GM08714 (cell line): ENCODE data around the gene ZNF32.
"Not testable (repeated sequence)": the region's sequence is repeated elsewhere in the genome, so short reads cannot be mapped to it uniquely, and the experiment has no call there.

ENCODE experiments used
- H3K4me3 ChIP-seq: fragments of 200-500 bp; sonication (Bioruptor generic); 2 replicates; pipeline ENCODE4 v1.5.1; 2014; ENCODE audit warnings: mild to moderate bottlenecking, low read length, inconsistent platforms
- ZNF274 ChIP-seq: IDR thresholded peaks from 2 replicates; pipeline ENCODE4 v1.6.1; 2012; ENCODE audit warnings: mild to moderate bottlenecking, low read depth, low read length

ZNF32 gene

DNA sequence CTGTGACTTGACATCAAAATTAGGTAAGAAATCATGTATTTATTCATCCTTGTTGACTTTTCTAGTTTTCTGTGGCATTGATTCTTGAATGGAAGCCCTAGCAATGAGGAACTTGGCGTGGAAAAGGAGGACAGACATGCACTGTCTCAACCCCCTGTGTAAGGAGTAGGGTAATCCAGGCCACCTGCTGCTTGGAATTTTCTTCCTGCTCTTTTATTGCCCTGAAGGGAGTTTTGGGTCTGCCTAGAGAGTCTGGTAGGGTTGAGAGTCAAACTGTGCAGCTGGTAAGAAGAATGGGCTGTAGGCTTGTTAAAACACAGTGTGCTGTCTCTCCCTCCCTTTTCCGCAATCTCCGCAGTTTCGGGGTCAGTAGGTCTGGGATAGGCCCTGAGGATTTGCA, 19.7 kb downstream of the ZNF32 start:
- no peak for TF ChIP-seq ZNF274
- H3K4me3 ChIP-seq = no peak overlapping the region

GRCh38 chr10:43627942-43628341, 20.7 kb downstream of the ZNF32 start:
- H3K4me3 ChIP-seq = no peak overlapping the region
- TF ChIP-seq ZNF274 = no peak

DNA sequence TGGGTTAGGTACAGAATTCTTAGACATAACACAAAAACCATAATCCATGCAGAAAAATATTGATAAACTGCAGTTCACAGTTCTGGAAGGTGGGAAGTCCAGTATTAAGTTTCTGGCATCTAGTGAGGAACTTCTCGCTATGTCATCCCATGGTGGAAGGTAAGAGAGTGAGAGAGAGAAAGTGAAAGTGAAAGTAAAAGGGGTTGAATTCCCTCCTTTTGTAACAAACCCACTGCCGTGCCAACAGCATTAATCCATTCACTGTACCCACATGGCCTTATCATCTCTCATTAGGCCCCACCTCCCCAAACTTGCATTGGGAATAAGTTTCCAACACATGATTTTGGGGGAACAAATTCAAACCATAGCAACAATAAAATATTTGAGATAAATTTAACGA, 25.3 kb downstream of the ZNF32 start:
- H3K4me3 ChIP-seq = no peak overlapping the region
- TF ChIP-seq ZNF274 = no peak

GRCh38 chr10:43622038-43622437, 26.6 kb downstream of the ZNF32 start:
- no peak for TF ChIP-seq ZNF274
- no peak overlapping the region for H3K4me3 ChIP-seq

- H3K4me3 ChIP-seq = no peak overlapping the region
- no peak for TF ChIP-seq ZNF274
Measured at GRCh38 chr10:43619368-43619767, 29.3 kb downstream of the ZNF32 start.

DNA sequence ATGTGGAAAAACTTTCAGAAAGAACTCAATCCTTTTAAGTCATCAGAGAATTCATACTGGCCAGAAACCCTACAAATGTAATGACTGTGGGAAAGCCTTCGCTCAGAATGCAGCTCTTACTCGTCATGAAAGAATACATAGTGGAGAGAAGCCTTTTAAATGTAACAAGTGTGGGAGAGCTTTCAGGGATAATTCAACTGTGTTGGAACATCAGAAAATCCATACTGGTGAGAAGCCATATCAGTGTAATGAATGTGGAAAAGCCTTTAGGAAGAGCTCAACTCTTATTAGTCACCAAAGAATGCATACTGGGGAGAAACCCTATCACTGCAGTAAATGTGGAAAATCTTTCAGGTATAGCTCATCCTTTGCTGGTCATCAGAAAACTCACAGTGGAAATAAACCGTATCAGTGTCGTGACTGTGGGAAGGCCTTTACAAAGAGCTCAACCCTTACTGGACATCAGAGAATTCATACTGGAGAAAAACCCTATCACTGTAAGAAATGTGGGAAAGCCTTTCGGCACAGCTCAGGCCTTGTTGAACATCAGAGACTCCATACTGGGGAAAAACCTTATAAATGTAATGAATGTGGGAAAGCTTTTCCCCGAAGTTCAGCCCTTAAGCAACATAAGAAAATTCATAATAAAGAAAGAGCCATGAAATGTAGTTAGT, 31.8 kb downstream of the ZNF32 start:
- peak; percentile 76 for TF ChIP-seq ZNF274
- H3K4me3 ChIP-seq = no peak overlapping the region

DNA sequence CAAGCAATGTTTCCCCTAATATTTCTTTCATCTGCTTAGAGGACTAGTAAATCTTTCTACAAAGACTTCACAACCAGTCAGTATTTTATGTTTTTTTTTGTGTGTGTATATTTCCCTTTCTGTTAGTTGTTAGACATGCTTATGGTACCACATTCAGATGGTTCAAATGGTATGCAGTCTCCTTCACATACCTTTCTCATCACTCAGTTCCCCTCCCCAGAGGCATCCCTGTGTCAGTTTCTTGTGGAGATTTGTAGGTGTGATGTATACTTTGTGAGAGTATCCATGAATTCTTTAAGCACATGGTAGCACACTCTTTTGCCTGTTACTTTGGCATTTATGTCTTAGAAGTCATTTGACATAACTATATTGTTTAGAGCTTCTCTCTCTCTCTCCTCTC, 38.0 kb downstream of the ZNF32 start:
- no peak overlapping the region for H3K4me3 ChIP-seq
- TF ChIP-seq ZNF274 = no peak

DNA sequence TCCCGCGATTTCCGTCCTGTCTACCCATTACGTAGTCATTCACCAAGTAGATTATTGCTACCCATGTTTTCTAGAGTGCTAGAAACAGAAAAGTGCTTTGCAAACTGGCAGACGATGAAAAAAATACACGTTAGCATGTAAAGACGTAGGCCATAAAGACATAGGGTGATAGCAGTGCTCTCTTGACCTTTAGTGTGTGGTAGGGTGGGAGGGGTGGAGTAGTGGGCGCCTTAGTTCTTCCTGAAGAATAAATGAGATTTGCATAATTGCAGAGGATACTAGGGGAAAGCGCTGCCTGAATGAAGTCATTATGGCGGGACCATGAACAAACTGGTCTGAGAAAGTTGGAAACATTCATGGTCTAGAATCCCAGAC, 41.5 kb downstream of the ZNF32 start:
- TF ChIP-seq ZNF274 = no peak
- peak overlapping the region; percentile 69; the same call in 1 of the 2 replicates for H3K4me3 ChIP-seq

GRCh38 chr10:43606323-43607198, 42.1 kb downstream of the ZNF32 start, which contains the start of gene ZNF485:
TSS of gene ZNF485 (plus strand) at chr10:43606438. CDS start at chr10:43607051, 613 bp downstream.
- peak within 1 kb of the TSS; percentile 69 for H3K4me3 ChIP-seq
- TF ChIP-seq ZNF274 = no peak

DNA sequence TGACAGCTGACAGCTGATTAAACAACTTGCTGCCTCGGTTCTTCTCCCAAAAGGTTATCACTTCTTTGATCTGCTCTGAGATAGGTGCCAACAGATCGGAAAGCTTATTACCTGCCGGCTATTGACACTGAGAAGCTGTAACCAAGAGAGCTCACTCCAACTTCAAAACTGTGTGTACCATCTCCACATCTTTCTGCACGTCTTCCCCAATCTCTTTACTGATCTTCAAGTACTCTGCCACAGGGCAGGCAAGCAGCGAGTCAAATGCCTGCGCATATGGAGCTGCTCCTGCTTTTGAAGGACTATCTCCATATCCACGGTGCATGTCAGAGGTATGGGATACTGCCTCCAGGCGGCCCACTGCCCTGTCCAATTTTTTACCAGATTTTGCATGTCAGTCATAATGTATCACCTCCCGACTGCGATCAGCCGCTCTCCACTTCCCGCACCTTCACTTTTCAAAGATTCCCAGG, 42.8 kb downstream of the ZNF32 start:
- TF ChIP-seq ZNF274 = no peak
- H3K4me3 ChIP-seq = no peak overlapping the region; the same call in 1 of the 2 replicates

DNA sequence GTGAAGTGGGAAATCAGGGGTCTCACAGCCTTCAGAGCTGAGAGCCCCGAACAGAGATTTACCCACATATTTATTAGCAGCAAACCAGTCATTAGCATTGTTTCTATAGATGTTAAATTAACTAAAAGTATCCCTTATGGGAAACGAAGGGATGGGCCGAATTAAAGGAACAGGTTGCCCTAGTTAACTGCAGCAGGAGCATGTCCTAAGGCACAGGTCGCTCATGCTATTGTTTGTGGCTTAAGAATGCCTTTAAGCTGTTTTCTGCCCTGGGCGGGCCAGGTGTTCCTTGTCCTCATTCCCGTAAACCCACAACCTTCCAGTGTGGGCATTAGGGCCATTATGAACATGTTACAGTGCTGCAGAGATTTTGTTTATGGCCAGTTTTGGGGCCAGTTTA, 47.1 kb downstream of the ZNF32 start:
- not testable (repeated sequence) for H3K4me3 ChIP-seq

DNA sequence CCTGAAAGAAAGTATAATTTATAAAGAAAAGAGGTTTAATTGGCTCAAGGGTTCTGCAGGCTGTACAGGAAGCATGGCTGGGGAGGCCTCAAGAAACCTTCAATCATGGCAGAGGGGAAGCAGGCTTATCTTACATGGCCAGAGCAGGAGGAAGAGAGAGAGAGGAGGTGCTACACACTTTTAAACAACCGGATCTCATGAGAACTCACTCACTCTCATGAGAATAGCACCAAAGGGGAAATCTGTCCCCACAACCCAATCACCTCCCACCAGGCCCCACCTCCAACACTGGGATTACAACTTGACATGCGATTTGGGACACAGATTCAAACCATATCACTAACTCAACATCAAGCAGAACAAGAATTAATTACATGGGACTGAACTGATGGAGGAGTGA, 49.3 kb downstream of the ZNF32 start:
- H3K4me3 ChIP-seq = no peak overlapping the region
- TF ChIP-seq ZNF274 = no peak

DNA sequence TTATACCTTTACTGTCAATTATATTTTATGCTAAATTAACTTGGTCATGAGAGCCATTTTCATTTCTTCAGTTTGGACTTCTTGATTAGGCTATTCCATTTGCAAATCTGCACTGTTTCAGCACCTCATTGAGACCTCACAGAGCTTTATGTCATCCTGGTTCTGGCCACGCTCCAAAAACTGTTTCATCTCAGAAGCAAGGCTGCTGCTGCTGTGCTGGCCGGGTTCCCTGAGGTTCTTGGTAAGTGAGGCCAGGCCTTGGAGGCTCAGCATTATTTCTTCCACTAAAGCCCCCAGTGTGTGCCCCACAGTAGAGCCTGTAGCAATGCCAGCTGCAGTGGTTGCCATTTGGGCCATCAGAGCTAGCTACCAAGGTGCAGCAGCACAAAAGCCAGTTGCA, 50.2 kb downstream of the ZNF32 start:
- no peak for TF ChIP-seq ZNF274

GRCh38 chr10:43596546-43596945, 52.1 kb downstream of the ZNF32 start:
- H3K4me3 ChIP-seq = no peak overlapping the region; the same call in 1 of the 2 replicates
- no peak for TF ChIP-seq ZNF274

More for the DNA sequence above, 50.2 kb downstream of the ZNF32 start:
- no peak overlapping the region for H3K4me3 ChIP-seq

- no peak for TF ChIP-seq ZNF274
- H3K4me3 ChIP-seq = peak overlapping the region; percentile 51; the same call in 1 of the 2 replicates
Measured at GRCh38 chr10:43595739-43596298, 52.9 kb downstream of the ZNF32 start.
